ENCODE measurements around the gene CR2.

Gene CR2

GRCh38 chr1:207440626-207441025 lies 13.5 kb upstream of the CR2 start:
- TF ChIP-seq, protein P1, sequence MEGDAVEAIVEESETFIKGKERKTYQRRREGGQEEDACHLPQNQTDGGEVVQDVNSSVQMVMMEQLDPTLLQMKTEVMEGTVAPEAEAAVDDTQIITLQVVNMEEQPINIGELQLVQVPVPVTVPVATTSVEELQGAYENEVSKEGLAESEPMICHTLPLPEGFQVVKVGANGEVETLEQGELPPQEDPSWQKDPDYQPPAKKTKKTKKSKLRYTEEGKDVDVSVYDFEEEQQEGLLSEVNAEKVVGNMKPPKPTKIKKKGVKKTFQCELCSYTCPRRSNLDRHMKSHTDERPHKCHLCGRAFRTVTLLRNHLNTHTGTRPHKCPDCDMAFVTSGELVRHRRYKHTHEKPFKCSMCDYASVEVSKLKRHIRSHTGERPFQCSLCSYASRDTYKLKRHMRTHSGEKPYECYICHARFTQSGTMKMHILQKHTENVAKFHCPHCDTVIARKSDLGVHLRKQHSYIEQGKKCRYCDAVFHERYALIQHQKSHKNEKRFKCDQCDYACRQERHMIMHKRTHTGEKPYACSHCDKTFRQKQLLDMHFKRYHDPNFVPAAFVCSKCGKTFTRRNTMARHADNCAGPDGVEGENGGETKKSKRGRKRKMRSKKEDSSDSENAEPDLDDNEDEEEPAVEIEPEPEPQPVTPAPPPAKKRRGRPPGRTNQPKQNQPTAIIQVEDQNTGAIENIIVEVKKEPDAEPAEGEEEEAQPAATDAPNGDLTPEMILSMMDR (IDR thresholded peaks at IDR 0.05; ENCODE audit: control insufficient read depth, extremely low read depth, insufficient read depth): no peak
- no peak for DNase-seq (ENCODE audit: low read depth)
- no peak overlapping the region for H3K4me3 ChIP-seq (ENCODE audit: low read depth, low read length)

DNA sequence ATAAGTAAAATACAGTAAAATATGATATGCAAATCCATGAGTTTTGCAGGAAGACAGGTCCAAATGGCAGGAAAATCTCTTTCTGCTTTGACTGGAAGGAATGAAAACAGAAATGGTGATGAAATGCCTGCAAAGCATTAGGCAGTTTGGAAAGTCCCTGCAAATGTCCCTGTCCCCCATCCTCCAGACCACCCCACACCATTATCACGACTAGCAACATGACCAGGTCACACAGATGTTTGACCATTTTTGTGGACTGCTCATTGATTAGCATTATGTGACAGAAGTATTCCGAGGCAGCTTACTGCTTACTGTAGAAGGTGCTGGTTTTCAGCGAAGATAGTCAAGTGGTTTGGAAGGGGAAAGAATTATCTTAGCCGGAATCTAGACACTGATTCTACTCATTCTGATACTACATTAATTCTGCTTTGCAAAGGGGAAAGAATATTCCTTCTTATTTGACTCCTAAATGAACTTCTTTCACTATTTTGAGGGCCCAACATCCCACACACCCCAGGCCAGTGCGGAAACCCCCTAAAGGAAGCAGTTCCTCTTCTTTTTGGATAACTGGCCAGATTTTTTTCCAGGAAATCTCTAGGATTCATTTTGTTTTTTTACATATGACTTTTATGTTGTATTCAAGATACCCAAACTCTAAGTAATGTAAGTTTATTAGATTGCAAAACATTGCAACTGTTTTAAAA lies 9.5 kb upstream of the CR2 start:
- DNase-seq (ENCODE audit: low read depth): no peak
- H3K4me3 ChIP-seq (ENCODE audit: low read depth, low read length): no peak overlapping the region
- TF ChIP-seq, protein P1 (IDR thresholded peaks at IDR 0.05; ENCODE audit: control insufficient read depth, extremely low read depth, insufficient read depth): no peak

GRCh38 chr1:207453710-207454045 lies 450 bp upstream of the CR2 start:
- H3K4me3 ChIP-seq (ENCODE audit: low read depth, low read length): no peak overlapping the region

GRCh38 chr1:207455183-207455754 lies 1.1 kb downstream of the CR2 start:
- no peak overlapping the region for H3K4me3 ChIP-seq (ENCODE audit: low read depth, low read length)
- TF ChIP-seq, protein P1 (IDR thresholded peaks at IDR 0.05; ENCODE audit: control insufficient read depth, extremely low read depth, insufficient read depth): no peak
- DNase-seq (ENCODE audit: low read depth): no peak

More at GRCh38 chr1:207453710-207454045, 450 bp upstream of the CR2 start:
- DNase-seq (ENCODE audit: low read depth): no peak
- TF ChIP-seq, protein P1 (IDR thresholded peaks at IDR 0.05; ENCODE audit: control insufficient read depth, extremely low read depth, insufficient read depth): no peak

DNA sequence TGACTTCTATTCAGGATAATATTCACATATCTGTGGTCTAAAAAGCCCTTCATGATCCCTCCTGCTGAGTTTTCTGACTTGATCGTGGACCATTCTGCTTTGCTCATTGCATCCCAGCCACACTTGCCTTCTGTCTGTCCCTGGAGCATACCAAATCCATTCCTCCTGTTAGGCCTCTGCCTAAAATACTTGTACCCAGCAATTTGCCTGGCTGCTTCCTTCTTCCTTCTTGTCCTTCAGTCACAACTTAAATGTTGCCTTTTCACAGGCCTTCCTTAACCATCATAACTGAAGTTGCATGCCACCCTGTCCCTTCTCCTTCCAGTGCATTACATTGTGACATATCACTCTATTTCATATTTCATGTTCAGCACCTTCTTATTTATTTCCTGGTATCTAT lies 4.3 kb downstream of the CR2 start:
- no peak overlapping the region for H3K4me3 ChIP-seq (ENCODE audit: low read depth, low read length)
- DNase-seq (ENCODE audit: low read depth): no peak
- TF ChIP-seq, protein P1 (IDR thresholded peaks at IDR 0.05; ENCODE audit: control insufficient read depth, extremely low read depth, insufficient read depth): no peak

- no peak for DNase-seq (ENCODE audit: low read depth)
- no peak overlapping the region for H3K4me3 ChIP-seq (ENCODE audit: low read depth, low read length)
- TF ChIP-seq, protein P1 (IDR thresholded peaks at IDR 0.05; ENCODE audit: control insufficient read depth, extremely low read depth, insufficient read depth): no peak
Measured at GRCh38 chr1:207459008-207459407, 4.9 kb downstream of the CR2 start.

DNA sequence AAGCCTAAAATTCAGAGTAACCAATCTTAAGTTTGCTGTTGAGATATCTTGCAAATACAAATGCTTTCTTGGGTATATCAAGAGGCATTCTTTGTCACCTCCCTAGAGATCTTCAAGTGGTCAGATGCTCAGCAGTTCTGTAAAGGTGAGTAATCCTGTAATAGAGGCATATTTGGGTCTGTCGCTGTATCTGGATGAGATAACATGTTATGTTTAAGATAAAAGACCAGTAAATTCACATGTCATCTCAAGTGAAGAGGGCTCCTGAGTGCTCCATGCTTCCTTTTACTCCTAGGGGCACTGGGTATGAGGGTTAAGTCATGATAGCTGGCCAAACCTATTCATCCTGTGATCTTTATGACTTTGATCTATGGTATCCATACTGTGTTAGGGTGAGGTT lies 7.5 kb downstream of the CR2 start:
- TF ChIP-seq, protein P1 (IDR thresholded peaks at IDR 0.05; ENCODE audit: control insufficient read depth, extremely low read depth, insufficient read depth): no peak
- DNase-seq (ENCODE audit: low read depth): no peak
- H3K4me3 ChIP-seq (ENCODE audit: low read depth, low read length): no peak overlapping the region

Data from LNCaP clone FGC (cell line).